A549 (cell line): ENCODE results near the gene RRP8. TPM values are rescaled to one million over a fixed set of nuclear protein-coding genes. Genes with fewer than 3 reads are reported as not detected.

Source experiments
- ATAC-seq, 2 experiments: fragments of 200-7000 bp in 1 of 2; fragments of >200 bp in 1 of 2; cut with Nextera tagmentation in 1 of 2; cut with Tn5 transposase in 1 of 2; 3 replicates each; pipeline versions ENCODE4 v1.8.0 to v1.9.1; 2018 to 2020; ENCODE audit warnings: mild to moderate bottlenecking in 1 of 2, moderate library complexity in 1 of 2
- CTCF ChIA-PET: fragments of 300-600 bp; sonication (Branson Sonifier 250); formaldehyde crosslinking; extraction: SDS; loops from one replicate; lab custom pipeline; 2021; ENCODE audit warnings: antibody characterized with exemption, inconsistent platforms; lab: Yijun Ruan, JAX
- POLR2A ChIA-PET: fragments of 350-600 bp; formaldehyde crosslinking; extraction: SDS; loops from one replicate; lab custom pipeline; 2021; ENCODE audit warnings: antibody characterized with exemption, inconsistent platforms; lab: Yijun Ruan, JAX
- DNase-seq, 2 experiments: peaks; one replicate each; pipeline versions ENCODE4 v3.0.0 to v3.0.0-alpha.2; 2011 to 2016; ENCODE audit warnings: low read depth in 1 of 2, low spot score in 1 of 2
- FAIRE-seq: peaks from 2 replicates; lab custom pipeline; 2011; peaks lifted over from hg19 to GRCh38; lab: Jason Lieb, UNC
- H3K27ac ChIP-seq, 2 experiments: fragments of >200 bp; sonication (Bioruptor Twin); formaldehyde crosslinking; 3 replicates each; pipeline ENCODE4 v1.5.1; 2016 to 2017
- H3K4me1 ChIP-seq: fragments of >200 bp; sonication (Bioruptor Twin); formaldehyde crosslinking; 3 replicates; pipeline ENCODE4 v1.6.1; 2016
- H3K4me2 ChIP-seq: fragments of >200 bp; sonication (Bioruptor Twin); formaldehyde crosslinking; 3 replicates; pipeline ENCODE4 v1.6.1; 2016
- H3K4me3 ChIP-seq: fragments of >200 bp; sonication (Bioruptor Twin); formaldehyde crosslinking; 3 replicates; pipeline ENCODE4 v1.5.1; 2016
- H3K9me3 ChIP-seq: fragments of >200 bp; sonication (Bioruptor Twin); formaldehyde crosslinking; 3 replicates; pipeline ENCODE4 v1.6.1; 2016
- BCL3 ChIP-seq: fragments of >200 bp; sonication (Bioruptor Twin); formaldehyde crosslinking; IDR thresholded peaks from 3 replicates; pipeline ENCODE4 v1.6.1; 2016
- CBX2 ChIP-seq: fragments of 200-600 bp; sonication (generic); IDR thresholded peaks from 2 replicates; pipeline ENCODE4 v1.6.1; 2016; ENCODE audit warnings: low read depth, mild to moderate bottlenecking, borderline replicate concordance
- CBX8 ChIP-seq: fragments of 200-600 bp; sonication (generic); IDR thresholded peaks from 2 replicates; pipeline ENCODE4 v1.6.1; 2016
- CHD2 ChIP-seq: fragments of 150-350 bp; IDR thresholded peaks from 2 replicates; pipeline ENCODE4 v1.6.1; 2014; ENCODE audit warnings: low read length; ENCODE audit not compliant: partially characterized antibody
- CHD4 ChIP-seq: fragments of 200-600 bp; sonication (generic); IDR thresholded peaks from 2 replicates; pipeline ENCODE4 v1.6.1; 2016; ENCODE audit warnings: antibody characterized with exemption, mild to moderate bottlenecking, borderline replicate concordance
- EHMT2 ChIP-seq: fragments of 200-600 bp; sonication (generic); IDR thresholded peaks from 2 replicates; pipeline ENCODE4 v1.6.1; 2016; ENCODE audit warnings: antibody characterized with exemption, low read depth, mild to moderate bottlenecking, moderate library complexity
- EP300 ChIP-seq, 2 experiments: fragments of >200 bp; sonication (Bioruptor Twin); formaldehyde crosslinking; IDR thresholded peaks; 2 replicates in 1 of 2; 3 replicates in 1 of 2; pipeline ENCODE4 v1.6.1; 2016 to 2017
- ESRRA ChIP-seq: fragments of 150-350 bp; IDR thresholded peaks from 2 replicates; pipeline ENCODE4 v1.6.1; 2014; ENCODE audit warnings: mild to moderate bottlenecking, low read length, borderline replicate concordance
- FOSB ChIP-seq: fragments of 250-450 bp; sonication (Bioruptor Pico); IDR thresholded peaks from 2 replicates; pipeline ENCODE4 v1.5.0; 2020; ENCODE audit warnings: mild to moderate bottlenecking, moderate library complexity
- FOSL2 ChIP-seq, 2 experiments: fragments of 450-650 bp in 1 of 2; fragments of >200 bp in 1 of 2; sonication (Bioruptor Twin) in 1 of 2; formaldehyde crosslinking; IDR thresholded peaks; 2 replicates each; pipeline versions ENCODE4 v1.5.0 to v1.6.1; 2016 to 2020; ENCODE audit warnings: mild to moderate bottlenecking in 1 of 2, moderate library complexity in 1 of 2
- FOXS1 ChIP-seq: fragments of 250-450 bp; sonication (Bioruptor Pico); IDR thresholded peaks from 2 replicates; pipeline ENCODE4 v1.5.0; 2020; ENCODE audit warnings: mild to moderate bottlenecking, moderate library complexity
- HDAC2 ChIP-seq: fragments of 200-600 bp; sonication (generic); IDR thresholded peaks from 2 replicates; pipeline ENCODE4 v1.6.1; 2016
- HES2 ChIP-seq: fragments of >200 bp; sonication (Bioruptor Twin); formaldehyde crosslinking; IDR thresholded peaks from 2 replicates; pipeline ENCODE4 v1.6.1; 2016
- HOXB13 ChIP-seq: fragments of 250-450 bp; sonication (Bioruptor Pico); IDR thresholded peaks from 2 replicates; pipeline ENCODE4 v1.5.0; 2020; ENCODE audit warnings: low read depth, mild to moderate bottlenecking, moderate library complexity
- HOXB5 ChIP-seq: fragments of 250-450 bp; sonication (Bioruptor Pico); IDR thresholded peaks from 2 replicates; pipeline ENCODE4 v1.5.0; 2020; ENCODE audit warnings: mild to moderate bottlenecking, moderate library complexity
- JUN ChIP-seq, 2 experiments: fragments of >200 bp; sonication (Bioruptor Twin); formaldehyde crosslinking; IDR thresholded peaks; 2 replicates in 1 of 2; 3 replicates in 1 of 2; pipeline ENCODE4 v1.6.1; 2016 to 2017
- KDM5A ChIP-seq: fragments of 200-600 bp; sonication (generic); IDR thresholded peaks from 2 replicates; pipeline ENCODE4 v1.6.1; 2016; ENCODE audit warnings: antibody characterized with exemption, mild to moderate bottlenecking
- MAFK ChIP-seq: fragments of 450-650 bp; IDR thresholded peaks from 2 replicates; pipeline ENCODE4 v1.6.1; 2014; ENCODE audit not compliant: partially characterized antibody
- MAZ ChIP-seq: fragments of 150-350 bp; IDR thresholded peaks from 2 replicates; pipeline ENCODE4 v1.6.1; 2014; ENCODE audit warnings: antibody characterized with exemption, low read depth, low read length, borderline replicate concordance
- NPAS2 ChIP-seq: fragments of 250-450 bp; sonication (Bioruptor Pico); IDR thresholded peaks from 2 replicates; pipeline ENCODE4 v1.8.0; 2022; ENCODE audit warnings: mild to moderate bottlenecking, moderate library complexity, borderline replicate concordance
- PBX3 ChIP-seq: IDR thresholded peaks from 2 replicates; pipeline ENCODE4 v1.6.1; 2012
- REST ChIP-seq: fragments of 200-600 bp; sonication (generic); IDR thresholded peaks from 2 replicates; pipeline ENCODE4 v1.6.1; 2016; ENCODE audit warnings: antibody characterized with exemption, mild to moderate bottlenecking, moderate library complexity
- ZC3H11A ChIP-seq: fragments of 450-650 bp; IDR thresholded peaks from 2 replicates; pipeline ENCODE4 v1.6.1; 2014; ENCODE audit warnings: antibody characterized with exemption, mild to moderate bottlenecking
- ZNF302 ChIP-seq: fragments of 250-450 bp; sonication (Bioruptor Pico); IDR thresholded peaks from 2 replicates; pipeline ENCODE4 v1.9.0; 2021; ENCODE audit warnings: inconsistent platforms, mild to moderate bottlenecking, moderate library complexity
- WGBS: methylation state at CpG from one replicate; pipeline ENCODE4 v1.1.6; 2017; ENCODE audit errors: missing lambda C conversion rate; 5-methylcytosine and 5-hydroxymethylcytosine counted together
- polyA plus RNA-seq, 4 experiments: library from polyadenylated mRNA; depleted of rRNA in 3 of 4; stranded (reverse); fragments of >200 nt; fragmentation: RNase III in 1 of 4; extraction: RNeasy Plus Mini Kit Qiagen cat#74134 plus additional on column Dnase treatment in 1 of 4; gene quantifications; 2 replicates in 3 of 4; 3 replicates in 1 of 4; pipeline ENCODE4 v1.2.3, GENCODE V29; 2011 to 2017
- TF ChIP-seq, protein P1 (sequence below): IDR thresholded peaks from 2 replicates; pipeline ENCODE4 v1.6.1; 2012

Gene RRP8
- polyA plus RNA-seq, 2 of the 4 experiments (the other 2 are of a cell fraction), result 14.5 to 25.9 TPM

- no peak for ATAC-seq
- no peak for DNase-seq
- CTCF ChIA-PET, result interaction anchor here (1.0 to 1.7 kb wide), 2 partner anchors 11 to 40 kb away, joined by 3 to 4 read pairs; partner anchors contain the start of gene MRPL17
- no peak for TF ChIP-seq PBX3
- no peak for TF ChIP-seq HDAC2
- TF ChIP-seq MAZ, result no peak
- no peak for TF ChIP-seq FOXS1 (CRISPR knock-in tag)
- no peak for TF ChIP-seq FOSB (CRISPR knock-in tag)
- TF ChIP-seq MAFK, result no peak
- TF ChIP-seq FOSL2 (IDR thresholded peaks at IDR 0.05), result no peak
- TF ChIP-seq FOSL2 (CRISPR knock-in tag; IDR thresholded peaks at IDR 0.05), result no peak
- no peak for TF ChIP-seq JUN (IDR thresholded peaks at IDR 0.05)
- no peak for TF ChIP-seq HOXB5 (CRISPR knock-in tag)
- TF ChIP-seq, all 56 proteins: peak for 0
- POLR2A ChIA-PET, result no interaction called here
- no peak for FAIRE-seq
- WGBS, result 43% methylated on average over 7 of the region's 7 CpGs
- H3K4me2 ChIP-seq, result no peak overlapping the region
- no peaks in the 10 kb centered on the region for H3K9me3 ChIP-seq
- no peaks in the 10 kb centered on the region for H3K4me1 ChIP-seq
- H3K27ac ChIP-seq, result no peak overlapping the region
- H3K4me3 ChIP-seq, result no peak overlapping the region
Observed at GRCh38 chr11:6642957-6643356, 39.5 kb upstream of the RRP8 start.

GRCh38 chr11:6640985-6641701, 37.7 kb upstream of the RRP8 start:
- TF ChIP-seq ESRRA, result no peak
- no peak for TF ChIP-seq CBX8
- no peak for TF ChIP-seq NPAS2 (CRISPR knock-in tag)
- no peak for TF ChIP-seq BCL3
- ATAC-seq (no peak), DNase-seq (no peak), FAIRE-seq (no peak)
- WGBS, result 71% methylated on average over 26 of the region's 26 CpGs
- no peak overlapping the region for H3K27ac ChIP-seq
- no peak overlapping the region for H3K4me3 ChIP-seq
- H3K9me3 ChIP-seq, result no peaks in the 10 kb centered on the region
- ChIA-PET CTCF (interaction anchor here (1.3 to 1.4 kb wide), 2 partner anchors 10 to 21 kb away, joined by 3 to 5 read pairs; no protein-coding TSS in a partner anchor), POLR2A (no interaction called here)
- H3K4me2 ChIP-seq, result no peak overlapping the region
- H3K4me1 ChIP-seq, result no peaks in the 10 kb centered on the region

DNA sequence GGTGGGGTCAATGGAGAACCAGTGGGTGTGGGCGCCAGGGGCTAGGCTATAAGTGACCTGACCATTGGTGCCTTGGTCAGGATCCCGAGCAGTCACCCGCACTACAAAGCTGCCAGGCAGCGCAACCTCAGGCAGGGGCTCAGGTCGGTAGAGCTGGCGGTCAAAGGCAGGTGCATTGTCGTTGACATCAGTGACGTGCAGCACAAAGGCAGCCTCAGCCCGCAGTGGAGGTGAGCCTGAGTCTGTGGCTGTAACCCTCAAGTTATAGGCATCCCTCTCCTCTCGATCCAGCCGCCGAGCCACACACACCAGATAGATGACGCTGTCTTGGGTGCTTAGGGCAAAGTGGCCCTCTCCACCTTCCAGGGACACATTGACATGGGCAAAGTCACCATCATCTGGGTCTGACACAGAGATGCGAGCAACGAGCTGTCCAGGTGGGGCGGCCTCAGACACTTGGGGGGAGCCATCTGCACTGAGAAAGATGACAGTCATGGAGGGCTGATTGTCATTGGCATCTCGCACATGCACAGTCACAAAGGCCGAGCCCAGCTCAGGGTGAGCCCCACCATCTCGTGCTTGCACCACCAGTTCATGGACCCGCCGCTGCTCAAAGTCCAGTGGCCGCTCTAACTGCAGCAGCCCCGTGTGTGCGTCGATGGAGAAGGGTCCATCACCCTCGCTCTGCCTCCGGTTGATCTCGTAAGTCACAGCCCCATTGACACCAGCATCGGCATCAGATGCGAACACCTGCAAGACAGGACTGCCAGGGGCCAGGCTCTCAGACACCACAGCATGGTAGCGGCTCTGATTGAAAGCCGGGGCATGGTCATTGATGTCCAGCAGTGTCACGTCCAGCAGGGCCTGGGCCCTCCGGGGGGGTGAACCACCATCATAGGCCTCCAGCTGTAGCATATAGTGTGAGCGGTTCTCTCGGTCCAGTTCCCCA, 36.9 kb upstream of the RRP8 start:
- CTCF ChIA-PET, result interaction anchor here (1.4 to 2.3 kb wide), 2 partner anchors 9 to 43 kb away, joined by 3 to 10 read pairs; partner anchors contain the start of gene MRPL17
- 74% methylated on average over 21 of the region's 36 CpGs for WGBS
- no peak for ATAC-seq
- DNase-seq, result no peak
- Histone ChIP-seq H3K4me1 (peaks cover 4% of the 10 kb centered on the region; the same call in 1 of the 3 replicates), H3K9me3 (no peaks in the 10 kb centered on the region), H3K27ac (no peak overlapping the region), H3K4me2 (no peak overlapping the region), H3K4me3 (no peak overlapping the region)
- FAIRE-seq, result no peak
- POLR2A ChIA-PET, result no interaction called here
- TF ChIP-seq HES2 (no peak), CBX2 (no peak), ZNF302 (CRISPR knock-in tag) (no peak), EHMT2 (no peak), CHD2 (no peak), HOXB13 (CRISPR knock-in tag) (no peak), EP300 (IDR thresholded peaks at IDR 0.05) (no peak), KDM5A (no peak), NPAS2 (CRISPR knock-in tag) (no peak), FOSB (CRISPR knock-in tag) (no peak), FOSL2 (IDR thresholded peaks at IDR 0.05) (no peak), FOSL2 (CRISPR knock-in tag; IDR thresholded peaks at IDR 0.05) (no peak), REST (no peak), CHD4 (no peak), ZC3H11A (no peak)
- TF ChIP-seq, protein P1, sequence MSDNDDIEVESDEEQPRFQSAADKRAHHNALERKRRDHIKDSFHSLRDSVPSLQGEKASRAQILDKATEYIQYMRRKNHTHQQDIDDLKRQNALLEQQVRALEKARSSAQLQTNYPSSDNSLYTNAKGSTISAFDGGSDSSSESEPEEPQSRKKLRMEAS, result no peak
